ENCODE data around the gene BUB1B. TPM values are rescaled to one million over a fixed set of nuclear protein-coding genes. Genes with fewer than 3 reads are reported as not detected.

The BUB1B gene
- total RNA-seq, 4 donors from 2014 or later, result 4.1 to 22.3 (median 7.4) TPM

- intact Hi-C loops (cut with DNase I), result no loop called here
- Histone ChIP-seq H3K4me1 (peaks cover 24 to 41% (median 27%) of the 10 kb centered on the region in 3 donors), H3K36me3 (no peaks in the 10 kb centered on the region), H3K9me3 (no peaks in the 10 kb centered on the region), H3K27me3 (no peaks in the 10 kb centered on the region), H3K4me3 (no peak overlapping the region), H3K27ac (no peak overlapping the region)
- WGBS, 2 donors, result 81 to 100% methylated on average over 1 of the region's 1 CpG
- no peak for DNase-seq
- TF ChIP-seq POLR2A (IDR thresholded peaks at IDR 0.05), result no peak
- no peak for TF ChIP-seq CTCF (IDR thresholded peaks at IDR 0.05)
These were observed 69.1 kb downstream of the BUB1B start for GRCh38 chr15:40229956-40230355.

GRCh38 chr15:40232625-40233070 is 71.8 kb downstream of the BUB1B start:
- Histone ChIP-seq H3K27ac (peak overlapping the region; percentile 65 to 85 (median 74)), H3K36me3 (no peaks in the 10 kb centered on the region), H3K4me3 (no peak overlapping the region), H3K4me1 (peaks cover 28 to 51% (median 32%) of the 10 kb centered on the region in 3 donors), H3K27me3 (no peaks in the 10 kb centered on the region), H3K9me3 (no peaks in the 10 kb centered on the region)
- DNase-seq, result no peak
- WGBS, 2 donors, result 26 to 40% methylated on average over 1 to 3 of the region's 7 CpGs
- no peak for TF ChIP-seq CTCF (IDR thresholded peaks at IDR 0.05)
- TF ChIP-seq POLR2A (IDR thresholded peaks at IDR 0.05), result no peak
- intact Hi-C loops (cut with DNase I), result no loop called here

- Histone ChIP-seq H3K4me1 (peaks cover 35 to 61% (median 39%) of the 10 kb centered on the region in 3 donors), H3K36me3 (no peaks in the 10 kb centered on the region), H3K4me3 (no peak overlapping the region), H3K27ac (peak overlapping the region; percentile 69 to 85 (median 82)), H3K9me3 (no peaks in the 10 kb centered on the region), H3K27me3 (peaks cover 0 to 4% (median 0%) of the 10 kb centered on the region in 4 donors)
- intact Hi-C loops (cut with DNase I), result no loop called here
- DNase-seq, result no peak
- TF ChIP-seq CTCF (IDR thresholded peaks at IDR 0.05), result no peak
- no peak for TF ChIP-seq POLR2A (IDR thresholded peaks at IDR 0.05)
- 40 to 57% methylated on average over 8 to 9 of the region's 11 CpGs for WGBS, 2 donors
These were observed 73.1 kb downstream of the BUB1B start for GRCh38 chr15:40233727-40234577.

GRCh38 chr15:40234783-40235182 is 73.9 kb downstream of the BUB1B start:
- H3K4me1 ChIP-seq, result peaks cover 38 to 70% (median 44%) of the 10 kb centered on the region in 3 donors
- H3K27me3 ChIP-seq, result peaks cover 0 to 12% (median 0%) of the 10 kb centered on the region in 4 donors
- H3K27ac ChIP-seq, result peak overlapping the region; percentile 69 to 85 (median 82)
- TF ChIP-seq CTCF (IDR thresholded peaks at IDR 0.05) (no peak), POLR2A (IDR thresholded peaks at IDR 0.05) (no peak)
- 37 to 47% methylated on average over 3 to 4 of the region's 4 CpGs for WGBS, 2 donors
- no peak for DNase-seq
- intact Hi-C loops (cut with DNase I), result no loop called here
- no peaks in the 10 kb centered on the region for H3K36me3 ChIP-seq
- no peaks in the 10 kb centered on the region for H3K9me3 ChIP-seq
- no peak overlapping the region for H3K4me3 ChIP-seq

GRCh38 chr15:40235201-40235885 is 74.5 kb downstream of the BUB1B start:
- Histone ChIP-seq H3K4me3 (no peak overlapping the region), H3K4me1 (peaks cover 38 to 75% (median 44%) of the 10 kb centered on the region in 3 donors), H3K36me3 (no peaks in the 10 kb centered on the region), H3K27ac (peak overlapping the region; percentile 69 to 85 (median 82)), H3K27me3 (peaks cover 0 to 17% (median 0%) of the 10 kb centered on the region in 4 donors), H3K9me3 (no peaks in the 10 kb centered on the region)
- no peak for TF ChIP-seq POLR2A (IDR thresholded peaks at IDR 0.05)
- TF ChIP-seq CTCF (IDR thresholded peaks at IDR 0.05), result no peak
- DNase-seq, result no peak
- 67 to 73% methylated on average over 4 of the region's 4 CpGs for WGBS, 2 donors
- intact Hi-C loops (cut with DNase I), result no loop called here
